ENCODE measurements around the gene MAP3K14. TPM values are rescaled to one million over a fixed set of nuclear protein-coding genes. Genes with fewer than 3 reads are reported as not detected.
"Not testable (repeated sequence)": the region's sequence is repeated elsewhere in the genome, so short reads cannot be mapped to it uniquely, and the experiment has no call there.

The MAP3K14 gene
- total and polyA plus RNA-seq, 7 donors = 12.4 to 53.5 (median 24.6) TPM

DNA sequence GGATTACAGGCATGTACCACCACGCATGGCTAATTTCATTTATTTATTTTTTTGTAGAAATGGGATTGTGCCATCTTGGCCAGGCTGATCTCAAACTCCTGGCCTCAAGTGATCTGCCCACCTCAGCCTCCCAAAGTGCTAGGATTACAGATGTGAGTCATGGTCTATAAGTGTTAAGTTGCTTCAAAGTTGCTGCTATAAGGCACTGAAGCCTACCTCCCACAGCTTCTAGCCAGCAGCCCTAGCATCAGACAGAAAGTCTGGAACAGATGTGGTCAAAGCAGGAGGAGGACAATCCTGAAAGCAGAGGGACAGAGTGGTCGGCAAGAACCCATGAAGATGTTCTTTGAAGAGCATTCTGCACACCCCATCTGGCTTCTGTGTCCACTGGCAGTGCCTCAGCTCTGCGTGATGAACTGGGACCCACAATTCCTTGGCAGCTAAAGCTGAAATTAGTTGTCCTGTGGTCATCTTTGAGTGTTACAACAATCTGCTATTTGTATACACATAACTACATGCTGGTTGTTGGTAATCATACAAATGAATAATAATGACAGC lies 11.2 kb downstream of the MAP3K14 start:
- intact Hi-C loops (cut with DNase I) = no loop called here
- TF ChIP-seq, protein P1, sequence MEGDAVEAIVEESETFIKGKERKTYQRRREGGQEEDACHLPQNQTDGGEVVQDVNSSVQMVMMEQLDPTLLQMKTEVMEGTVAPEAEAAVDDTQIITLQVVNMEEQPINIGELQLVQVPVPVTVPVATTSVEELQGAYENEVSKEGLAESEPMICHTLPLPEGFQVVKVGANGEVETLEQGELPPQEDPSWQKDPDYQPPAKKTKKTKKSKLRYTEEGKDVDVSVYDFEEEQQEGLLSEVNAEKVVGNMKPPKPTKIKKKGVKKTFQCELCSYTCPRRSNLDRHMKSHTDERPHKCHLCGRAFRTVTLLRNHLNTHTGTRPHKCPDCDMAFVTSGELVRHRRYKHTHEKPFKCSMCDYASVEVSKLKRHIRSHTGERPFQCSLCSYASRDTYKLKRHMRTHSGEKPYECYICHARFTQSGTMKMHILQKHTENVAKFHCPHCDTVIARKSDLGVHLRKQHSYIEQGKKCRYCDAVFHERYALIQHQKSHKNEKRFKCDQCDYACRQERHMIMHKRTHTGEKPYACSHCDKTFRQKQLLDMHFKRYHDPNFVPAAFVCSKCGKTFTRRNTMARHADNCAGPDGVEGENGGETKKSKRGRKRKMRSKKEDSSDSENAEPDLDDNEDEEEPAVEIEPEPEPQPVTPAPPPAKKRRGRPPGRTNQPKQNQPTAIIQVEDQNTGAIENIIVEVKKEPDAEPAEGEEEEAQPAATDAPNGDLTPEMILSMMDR (IDR thresholded peaks at IDR 0.05) = no peak
- Histone ChIP-seq H3K4me3 (no peak overlapping the region), H3K36me3 (ENCODE audit: insufficient read depth in 1 of 2, low read depth in 1 of 2) (peaks cover 0 to 5% of the 10 kb centered on the region in 2 donors), H3K27ac (peak overlapping the region; percentile 96), H3K9me3 (no peaks in the 10 kb centered on the region), H3K4me1 (peaks cover 86% of the 10 kb centered on the region), H3K27me3 (ENCODE audit: insufficient read depth in 3 of 3, low read length in 2 of 3) (no peaks in the 10 kb centered on the region)
- DNase-seq = no peak
- WGBS, 3 donors = 28 to 63% (median 49%) methylated on average over 3 of the region's 3 CpGs
- ATAC-seq = peak; percentile 74 to 83 (median 79)

DNA sequence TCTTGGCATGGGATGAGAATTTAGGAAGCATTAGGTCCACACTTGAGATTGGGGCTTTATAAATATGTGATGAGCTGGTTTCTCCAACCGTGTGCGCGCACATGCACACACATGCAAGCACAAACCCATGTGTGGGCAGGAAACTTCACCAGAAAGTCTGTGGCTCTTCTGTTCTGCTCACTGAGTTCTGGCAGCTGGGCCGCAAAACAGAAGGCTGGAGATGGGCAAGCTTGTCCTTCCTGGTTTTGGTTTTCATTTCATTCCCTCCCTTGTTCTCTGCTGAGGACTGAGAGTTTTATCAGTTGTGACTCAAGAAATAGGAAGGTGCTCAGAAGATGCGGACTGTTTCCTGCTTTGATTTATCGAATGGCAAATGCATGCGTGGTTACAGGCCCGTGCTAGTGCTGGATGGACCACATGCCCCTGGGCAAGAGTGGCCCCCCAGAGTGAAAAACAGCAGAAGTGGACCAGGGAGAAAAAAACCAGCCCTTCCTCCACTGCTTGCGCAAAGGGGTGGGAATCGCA lies 14.1 kb downstream of the MAP3K14 start:
- DNase-seq (no peak), ATAC-seq (peak; percentile 23 to 52 (median 28))
- no peaks in the 10 kb centered on the region for H3K36me3 ChIP-seq (ENCODE audit: insufficient read depth in 1 of 2, low read depth in 1 of 2)
- H3K4me1 ChIP-seq = peaks cover 86% of the 10 kb centered on the region
- TF ChIP-seq, protein P1 (IDR thresholded peaks at IDR 0.05) = no peak
- H3K27ac ChIP-seq = peak overlapping the region; percentile 96
- H3K27me3 ChIP-seq (ENCODE audit: insufficient read depth in 3 of 3, low read length in 2 of 3) = no peaks in the 10 kb centered on the region
- intact Hi-C loops (cut with DNase I) = no loop called here
- H3K4me3 ChIP-seq = no peak overlapping the region
- H3K9me3 ChIP-seq = no peaks in the 10 kb centered on the region
- 43 to 66% (median 46%) methylated on average over 10 of the region's 10 CpGs for WGBS, 3 donors

DNA sequence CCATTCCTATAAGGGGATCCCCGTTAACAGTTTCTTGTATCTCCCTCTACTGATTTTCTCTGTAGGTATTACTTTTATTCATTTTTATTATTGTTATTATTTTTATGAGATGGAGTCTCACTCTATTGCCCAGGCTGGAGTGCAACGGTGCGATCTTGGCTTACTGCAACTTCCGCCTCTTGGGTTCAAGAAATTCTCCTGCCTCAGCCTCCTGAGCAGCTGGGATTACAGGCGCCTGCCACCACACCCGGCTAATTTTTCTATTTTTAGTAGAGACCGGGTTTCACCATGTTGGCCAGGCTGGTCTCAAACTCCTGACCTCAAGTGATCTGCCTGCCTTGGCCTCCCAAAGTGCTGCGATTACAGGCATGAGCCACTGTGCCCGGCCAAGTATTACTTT lies 14.6 kb downstream of the MAP3K14 start:
- H3K9me3 ChIP-seq; intact Hi-C loops (cut with DNase I); H3K4me3 ChIP-seq; H3K27me3 ChIP-seq (ENCODE audit: insufficient read depth in 3 of 3, low read length in 2 of 3); DNase-seq; H3K36me3 ChIP-seq (ENCODE audit: insufficient read depth in 1 of 2, low read depth in 1 of 2): not testable (repeated sequence)
- Histone ChIP-seq H3K27ac (peak overlapping the region; percentile 96), H3K4me1 (peaks cover 86% of the 10 kb centered on the region)
- peak in 3 of 4 donors; percentile 7 to 31 (median 25) for ATAC-seq
- WGBS, 3 donors = 32 to 41% (median 33%) methylated on average over 9 of the region's 9 CpGs

DNA sequence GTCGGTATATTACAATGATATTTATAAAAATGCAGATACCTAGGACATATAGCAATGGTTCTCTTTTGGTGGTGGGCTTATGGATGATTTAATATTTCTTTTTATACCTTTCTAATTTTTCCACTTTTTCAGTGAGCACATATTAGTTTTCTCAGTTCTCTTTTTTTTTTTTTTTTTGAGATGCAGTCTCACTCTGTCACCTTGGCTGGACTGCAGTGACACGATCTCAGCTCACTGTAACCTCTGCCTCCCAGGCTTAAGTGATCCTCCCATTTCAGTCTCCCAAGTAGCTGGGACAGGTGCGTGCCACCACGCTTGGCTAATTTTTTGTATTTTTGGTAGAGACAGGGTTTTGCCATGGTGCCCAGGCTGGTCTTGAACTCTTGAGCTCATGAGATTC lies 15.1 kb downstream of the MAP3K14 start:
- no peaks in the 10 kb centered on the region for H3K36me3 ChIP-seq (ENCODE audit: insufficient read depth in 1 of 2, low read depth in 1 of 2)
- H3K27me3 ChIP-seq (ENCODE audit: insufficient read depth in 3 of 3, low read length in 2 of 3) = no peaks in the 10 kb centered on the region
- no peaks in the 10 kb centered on the region for H3K9me3 ChIP-seq
- DNase-seq (no peak), ATAC-seq (no peak)
- H3K4me3 ChIP-seq = no peak overlapping the region
- TF ChIP-seq, protein P1 (IDR thresholded peaks at IDR 0.05) = no peak
- intact Hi-C loops (cut with DNase I) = no loop called here
- H3K4me1 ChIP-seq = peaks cover 86% of the 10 kb centered on the region
- WGBS, 3 donors = 56 to 80% (median 60%) methylated on average over 4 of the region's 4 CpGs
- H3K27ac ChIP-seq = peak overlapping the region; percentile 96

DNA sequence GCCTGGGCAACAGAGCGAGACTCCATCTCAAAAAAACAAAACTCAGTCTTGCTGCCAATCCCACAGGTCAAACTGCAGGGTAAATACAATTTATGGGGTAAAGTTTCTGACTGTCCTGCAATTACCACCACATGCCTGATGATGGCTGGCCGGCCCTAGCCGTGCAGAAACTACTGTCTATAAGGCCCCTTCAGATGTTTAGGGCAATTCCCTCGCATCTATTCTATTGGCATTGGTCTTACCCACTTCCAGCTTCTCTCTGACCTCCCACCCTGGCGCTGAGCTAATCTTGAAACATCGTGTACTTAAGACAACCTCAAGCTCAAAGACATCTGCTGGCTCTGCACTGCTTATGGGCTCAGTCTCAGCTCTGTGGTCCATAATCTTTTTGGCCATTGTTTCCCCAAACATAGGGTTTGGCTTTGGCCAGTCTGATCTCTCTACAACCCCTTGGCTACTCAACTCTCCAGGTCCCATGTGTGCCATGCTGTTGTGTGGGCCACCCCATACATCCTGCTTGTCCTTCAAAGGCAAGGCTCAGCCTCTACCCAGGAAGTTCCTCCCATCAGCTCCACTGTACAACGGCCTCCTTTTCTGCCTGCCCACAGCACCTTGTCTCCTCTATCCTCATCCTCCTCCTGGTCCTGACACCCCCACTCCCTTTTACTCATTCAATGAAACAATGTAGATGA lies 16.6 kb downstream of the MAP3K14 start:
- Histone ChIP-seq H3K4me1 (peaks cover 86% of the 10 kb centered on the region), H3K27me3 (ENCODE audit: insufficient read depth in 3 of 3, low read length in 2 of 3) (no peaks in the 10 kb centered on the region), H3K36me3 (ENCODE audit: insufficient read depth in 1 of 2, low read depth in 1 of 2) (no peaks in the 10 kb centered on the region), H3K4me3 (no peak overlapping the region), H3K27ac (peak overlapping the region; percentile 96), H3K9me3 (no peaks in the 10 kb centered on the region)
- intact Hi-C loops (cut with DNase I) = no loop called here
- 83 to 89% (median 86%) methylated on average over 7 of the region's 7 CpGs for WGBS, 3 donors
- no peak for DNase-seq
- TF ChIP-seq, protein P1 (IDR thresholded peaks at IDR 0.05) = no peak
- ATAC-seq = no peak
